Measurements from ENCODE around the gene CNNM1.

The CNNM1 gene

GRCh38 chr10:99375426-99375825 is 46.3 kb downstream of the CNNM1 start:
- DNase-seq, result no peak

GRCh38 chr10:99382176-99382575 is 53.0 kb downstream of the CNNM1 start:
- DNase-seq, result no peak

GRCh38 chr10:99387071-99387470 is 57.9 kb downstream of the CNNM1 start:
- no peak for DNase-seq

- no peak for DNase-seq
Measured at GRCh38 chr10:99387541-99387940, 58.4 kb downstream of the CNNM1 start.

GRCh38 chr10:99389729-99390480 is 60.7 kb downstream of the CNNM1 start:
- DNase-seq, result no peak

- DNase-seq, result no peak
Measured at GRCh38 chr10:99391346-99391745, 62.2 kb downstream of the CNNM1 start.

GRCh38 chr10:99393036-99393435 is 63.9 kb downstream of the CNNM1 start:
- no peak for DNase-seq

GRCh38 chr10:99393683-99394082 is 64.5 kb downstream of the CNNM1 start:
- DNase-seq, result no peak

- DNase-seq, result no peak
Measured at GRCh38 chr10:99394256-99394655, 65.1 kb downstream of the CNNM1 start.

GRCh38 chr10:99394761-99395386 is 65.7 kb downstream of the CNNM1 start:
- no peak for DNase-seq

GRCh38 chr10:99395750-99396445 is 66.7 kb downstream of the CNNM1 start:
- no peak for DNase-seq

- DNase-seq, result no peak
Measured at GRCh38 chr10:99396471-99396870, 67.3 kb downstream of the CNNM1 start.

GRCh38 chr10:99399664-99400063 is 70.5 kb downstream of the CNNM1 start:
- DNase-seq, result no peak

- DNase-seq, result no peak
Measured at GRCh38 chr10:99403674-99404073, 74.5 kb downstream of the CNNM1 start.

GRCh38 chr10:99406149-99406548 is 77.0 kb downstream of the CNNM1 start:
- DNase-seq, result no peak

- DNase-seq, result no peak
Measured at GRCh38 chr10:99410146-99410545, 81.0 kb downstream of the CNNM1 start.

- no peak for DNase-seq
Measured at GRCh38 chr10:99410876-99411275, 81.7 kb downstream of the CNNM1 start.

GRCh38 chr10:99411546-99411945 is 82.4 kb downstream of the CNNM1 start:
- DNase-seq, result no peak

GRCh38 chr10:99412099-99412498 is 82.9 kb downstream of the CNNM1 start:
- no peak for DNase-seq

GRCh38 chr10:99418910-99419624 is 89.9 kb downstream of the CNNM1 start:
- DNase-seq, result no peak

- DNase-seq, result no peak
Measured at GRCh38 chr10:99419688-99420087, 90.5 kb downstream of the CNNM1 start.

GRCh38 chr10:99421233-99421739 is 92.1 kb downstream of the CNNM1 start:
- no peak for DNase-seq

GRCh38 chr10:99422529-99423096 is 93.5 kb downstream of the CNNM1 start:
- no peak for DNase-seq
